ENCODE measurements around the gene RFLNA. TPM values are rescaled to one million over a fixed set of nuclear protein-coding genes. Genes with fewer than 3 reads are reported as not detected.

RFLNA gene
- total RNA-seq = not detected in 2 replicates

GRCh38 chr12:124294780-124295341 is at the start of gene RFLNA:
Gene RFLNA (plus strand): TSS chr12:124295093. CDS start chr12:124295430, 337 bp downstream.

Small RNA genes lying within 50 kb of the gene (small RNA-seq; reads per million reads assigned to genes)
- gene MIR6880 = not detected
